NCI-H1048 (cell line): ENCODE data around the gene WNT10A.

Experiments used
- DNase-seq: peaks from one replicate; lab custom pipeline; 2025; lab: John Stamatoyannopoulos, UW

The WNT10A gene

GRCh38 chr2:218857371-218858137, 23.1 kb upstream of the WNT10A start:
- DNase-seq, result no peak

- DNase-seq, result no peak
These were observed 22.6 kb upstream of the WNT10A start for GRCh38 chr2:218858138-218858445.

DNA sequence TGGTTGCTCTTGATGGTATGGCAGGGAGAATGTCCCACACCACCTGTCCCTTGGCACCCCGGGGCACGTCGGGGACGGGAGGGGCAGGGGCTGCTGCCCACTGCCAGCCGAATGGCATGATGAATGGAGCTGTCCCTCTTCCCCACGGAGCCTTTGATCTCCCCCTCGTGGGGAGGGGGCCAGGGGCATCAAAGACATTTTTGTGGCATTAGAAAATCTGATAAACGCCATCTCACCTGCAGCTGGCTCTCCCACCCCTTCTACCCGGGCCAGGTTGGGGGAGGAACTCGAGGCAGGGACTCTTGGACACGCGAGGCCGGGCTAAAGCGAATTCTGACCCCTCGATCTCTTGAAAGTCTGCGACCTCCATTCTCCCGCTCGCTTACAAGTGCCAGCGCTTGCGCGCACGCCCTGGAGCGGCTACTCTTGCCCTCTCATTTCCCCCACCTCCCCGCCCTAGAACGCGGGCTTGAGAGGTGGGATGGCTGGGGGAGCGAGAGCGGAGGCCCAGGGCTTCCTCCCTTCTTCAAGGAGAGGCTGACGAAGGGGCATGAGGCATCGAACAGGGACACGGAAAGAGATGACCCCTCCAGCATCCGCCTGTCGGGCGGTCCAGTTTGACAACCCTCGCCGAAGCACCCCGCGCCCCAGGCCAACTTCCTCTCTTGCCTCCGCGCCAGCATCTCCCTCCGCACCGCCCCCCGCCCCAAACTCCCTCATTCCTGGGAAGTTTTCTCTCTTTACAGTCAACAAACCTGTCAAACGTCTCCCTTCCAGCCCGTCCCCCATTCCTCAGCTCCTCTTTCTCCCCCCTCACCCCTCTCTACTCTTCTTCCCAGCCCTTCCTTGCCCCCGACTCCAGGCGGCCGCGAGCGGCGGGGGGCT, 21.7 kb upstream of the WNT10A start:
- no peak for DNase-seq

DNA sequence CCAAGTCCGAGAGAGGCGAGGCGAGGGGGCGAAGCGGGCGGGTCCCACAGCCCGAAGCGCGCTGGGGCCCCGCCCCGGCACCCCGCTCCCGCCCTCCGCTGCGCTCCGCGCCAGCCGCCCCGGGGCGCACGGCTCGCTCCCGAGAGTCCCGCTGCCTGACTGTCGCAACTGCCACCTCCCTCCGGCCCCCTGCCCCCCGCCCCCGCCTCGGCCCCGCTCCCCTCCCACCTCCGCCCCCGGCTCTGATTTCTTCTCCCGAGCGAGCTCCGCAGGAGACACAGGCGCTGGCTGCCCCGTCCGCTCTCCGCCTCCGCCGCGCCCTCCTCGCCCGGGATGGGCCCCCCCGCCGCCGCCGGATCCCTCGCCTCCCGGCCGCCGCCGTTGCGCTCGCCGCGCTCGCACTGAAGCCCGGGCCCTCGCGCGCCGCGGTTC, 21.1 kb upstream of the WNT10A start, which contains the start of gene WNT6:
TSS of gene WNT6 (plus strand) at position 250 of the 432 bp plus-strand sequence. CDS start 233 bp downstream, outside the sequence.
- no peak for DNase-seq

GRCh38 chr2:218859988-218860831, 20.4 kb upstream of the WNT10A start:
- no peak for DNase-seq

- peak; percentile 84 for DNase-seq
These were observed 19.7 kb upstream of the WNT10A start for GRCh38 chr2:218860950-218861381.

DNA sequence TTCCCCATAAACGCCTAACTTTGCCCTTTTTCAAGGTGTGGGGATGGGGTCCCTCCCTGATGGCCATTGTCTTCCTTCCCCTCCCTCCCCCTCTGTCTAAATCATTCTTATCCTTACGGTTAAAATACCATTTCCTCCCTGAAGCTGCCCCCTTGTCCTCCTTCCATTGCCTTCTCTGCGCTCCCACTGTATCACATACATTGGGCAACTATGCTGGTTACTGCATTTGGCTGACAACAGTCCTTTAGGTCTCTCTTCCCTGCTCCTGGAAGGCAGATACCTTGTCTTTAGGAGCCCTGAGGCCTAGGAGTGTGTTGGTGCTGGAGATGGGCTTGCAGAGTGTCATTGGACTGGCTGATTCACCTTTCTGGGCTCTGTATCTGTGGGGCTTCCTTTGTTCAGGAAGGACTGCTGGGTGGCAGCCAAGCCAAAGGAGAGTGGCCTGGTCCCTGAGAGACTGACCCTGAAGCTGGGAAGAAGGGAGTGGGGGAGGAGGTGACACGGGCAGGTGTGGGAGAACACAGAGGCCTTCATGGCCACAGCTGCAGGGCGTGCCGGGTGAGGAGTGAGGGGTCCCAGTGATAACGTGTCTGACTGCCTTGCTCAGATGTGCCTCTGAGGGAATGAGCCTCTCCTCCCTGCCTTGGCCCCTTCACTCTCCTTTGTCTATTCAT, 18.9 kb upstream of the WNT10A start:
- DNase-seq, result no peak

GRCh38 chr2:218863021-218863520, 17.6 kb upstream of the WNT10A start:
- DNase-seq, result no peak

- no peak for DNase-seq
These were observed 15.3 kb upstream of the WNT10A start for GRCh38 chr2:218865396-218865795.

GRCh38 chr2:218865999-218866398, 14.7 kb upstream of the WNT10A start:
- no peak for DNase-seq

GRCh38 chr2:218867900-218868299, 12.8 kb upstream of the WNT10A start:
- DNase-seq, result no peak

GRCh38 chr2:218869064-218869463, 11.6 kb upstream of the WNT10A start:
- no peak for DNase-seq

DNA sequence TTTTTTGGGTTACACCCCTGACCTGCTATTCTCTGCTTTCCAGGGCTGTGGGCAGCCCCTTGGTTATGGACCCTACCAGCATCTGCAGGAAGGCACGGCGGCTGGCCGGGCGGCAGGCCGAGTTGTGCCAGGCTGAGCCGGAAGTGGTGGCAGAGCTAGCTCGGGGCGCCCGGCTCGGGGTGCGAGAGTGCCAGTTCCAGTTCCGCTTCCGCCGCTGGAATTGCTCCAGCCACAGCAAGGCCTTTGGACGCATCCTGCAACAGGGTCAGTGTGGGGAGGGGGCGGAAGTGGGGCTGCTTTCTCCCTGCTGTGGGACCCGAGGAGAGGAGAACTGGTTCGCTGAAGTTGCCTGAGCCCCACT, 9.7 kb upstream of the WNT10A start:
- DNase-seq, result no peak

DNA sequence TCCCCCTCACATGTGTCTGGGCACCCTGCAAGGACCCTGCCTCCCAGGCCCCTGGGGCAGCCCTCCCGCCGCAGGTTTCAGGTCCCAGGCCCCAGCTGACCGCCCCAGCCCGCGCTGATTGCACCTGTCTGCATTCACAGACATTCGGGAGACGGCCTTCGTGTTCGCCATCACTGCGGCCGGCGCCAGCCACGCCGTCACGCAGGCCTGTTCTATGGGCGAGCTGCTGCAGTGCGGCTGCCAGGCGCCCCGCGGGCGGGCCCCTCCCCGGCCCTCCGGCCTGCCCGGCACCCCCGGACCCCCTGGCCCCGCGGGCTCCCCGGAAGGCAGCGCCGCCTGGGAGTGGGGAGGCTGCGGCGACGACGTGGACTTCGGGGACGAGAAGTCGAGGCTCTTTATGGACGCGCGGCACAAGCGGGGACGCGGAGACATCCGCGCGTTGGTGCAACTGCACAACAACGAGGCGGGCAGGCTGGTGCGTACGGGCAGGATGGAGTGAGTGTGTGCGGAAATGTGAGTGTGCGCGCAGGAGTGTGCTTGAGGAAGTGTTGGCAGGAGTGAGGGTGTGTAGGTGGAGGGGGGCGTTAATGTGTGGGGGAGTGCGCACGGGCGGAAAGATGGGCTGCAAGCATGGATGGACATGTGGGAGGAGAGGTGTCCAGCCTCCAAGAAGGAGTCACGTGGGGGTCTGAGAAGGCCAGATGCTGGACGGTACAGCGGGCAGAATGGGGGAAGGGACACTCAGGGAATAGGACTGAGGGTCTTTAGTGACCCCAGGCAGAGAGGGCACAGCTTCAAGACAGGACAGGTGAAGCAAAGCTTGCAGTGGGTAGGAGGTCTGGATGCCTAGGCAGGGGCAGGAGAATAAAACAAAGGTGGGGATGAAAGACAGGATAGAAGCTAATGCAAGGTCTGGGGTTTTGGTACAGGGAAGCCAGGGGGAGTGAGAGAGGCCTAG, 9.0 kb upstream of the WNT10A start:
- DNase-seq, result no peak

DNA sequence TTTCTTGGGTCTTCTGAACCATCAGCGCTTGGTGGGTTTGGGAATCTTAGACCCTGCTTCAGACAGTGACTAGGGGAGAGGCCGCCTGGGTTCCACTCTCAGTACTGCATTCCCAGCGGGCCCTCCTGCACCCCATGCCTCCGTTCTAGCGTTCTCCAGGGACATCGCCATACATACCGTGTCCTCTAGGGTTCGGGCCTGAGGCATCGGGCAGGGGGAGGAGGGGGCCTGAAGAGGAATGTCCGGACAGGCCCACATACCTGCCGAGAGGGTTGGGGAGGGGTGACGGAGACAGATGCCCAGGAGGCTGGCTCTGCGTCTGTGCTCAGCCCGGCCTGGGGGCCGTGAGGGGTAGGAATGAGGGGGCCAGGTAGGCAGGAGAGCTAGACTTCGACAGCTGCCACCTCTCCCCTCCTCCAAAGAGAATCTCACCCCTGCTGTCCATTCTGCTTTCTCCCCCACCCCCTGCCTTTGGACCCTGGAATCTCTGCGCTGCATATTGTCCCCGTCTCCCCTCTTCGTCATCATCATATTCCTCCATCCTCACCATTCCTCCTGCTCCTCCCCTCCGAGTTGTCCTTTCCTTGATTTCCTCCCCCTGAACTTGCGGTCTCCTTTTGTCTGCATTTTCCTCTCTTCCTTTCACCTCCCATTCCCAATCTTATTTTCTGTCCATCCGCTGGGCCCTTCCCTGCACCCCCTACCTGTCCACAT, 7.8 kb upstream of the WNT10A start:
- no peak for DNase-seq

DNA sequence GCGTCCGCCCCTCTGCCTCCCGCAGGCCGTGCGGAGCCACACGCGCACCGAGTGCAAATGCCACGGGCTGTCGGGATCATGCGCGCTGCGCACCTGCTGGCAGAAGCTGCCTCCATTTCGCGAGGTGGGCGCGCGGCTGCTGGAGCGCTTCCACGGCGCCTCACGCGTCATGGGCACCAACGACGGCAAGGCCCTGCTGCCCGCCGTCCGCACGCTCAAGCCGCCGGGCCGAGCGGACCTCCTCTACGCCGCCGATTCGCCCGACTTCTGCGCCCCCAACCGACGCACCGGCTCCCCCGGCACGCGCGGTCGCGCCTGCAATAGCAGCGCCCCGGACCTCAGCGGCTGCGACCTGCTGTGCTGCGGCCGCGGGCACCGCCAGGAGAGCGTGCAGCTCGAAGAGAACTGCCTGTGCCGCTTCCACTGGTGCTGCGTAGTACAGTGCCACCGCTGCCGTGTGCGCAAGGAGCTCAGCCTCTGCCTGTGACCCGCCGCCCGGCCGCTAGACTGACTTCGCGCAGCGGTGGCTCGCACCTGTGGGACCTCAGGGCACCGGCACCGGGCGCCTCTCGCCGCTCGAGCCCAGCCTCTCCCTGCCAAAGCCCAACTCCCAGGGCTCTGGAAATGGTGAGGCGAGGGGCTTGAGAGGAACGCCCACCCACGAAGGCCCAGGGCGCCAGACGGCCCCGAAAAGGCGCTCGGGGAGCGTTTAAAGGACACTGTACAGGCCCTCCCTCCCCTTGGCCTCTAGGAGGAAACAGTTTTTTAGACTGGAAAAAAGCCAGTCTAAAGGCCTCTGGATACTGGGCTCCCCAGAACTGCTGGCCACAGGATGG, 7.1 kb upstream of the WNT10A start:
- no peak for DNase-seq

GRCh38 chr2:218875692-218876246, 4.9 kb upstream of the WNT10A start:
- no peak for DNase-seq

DNA sequence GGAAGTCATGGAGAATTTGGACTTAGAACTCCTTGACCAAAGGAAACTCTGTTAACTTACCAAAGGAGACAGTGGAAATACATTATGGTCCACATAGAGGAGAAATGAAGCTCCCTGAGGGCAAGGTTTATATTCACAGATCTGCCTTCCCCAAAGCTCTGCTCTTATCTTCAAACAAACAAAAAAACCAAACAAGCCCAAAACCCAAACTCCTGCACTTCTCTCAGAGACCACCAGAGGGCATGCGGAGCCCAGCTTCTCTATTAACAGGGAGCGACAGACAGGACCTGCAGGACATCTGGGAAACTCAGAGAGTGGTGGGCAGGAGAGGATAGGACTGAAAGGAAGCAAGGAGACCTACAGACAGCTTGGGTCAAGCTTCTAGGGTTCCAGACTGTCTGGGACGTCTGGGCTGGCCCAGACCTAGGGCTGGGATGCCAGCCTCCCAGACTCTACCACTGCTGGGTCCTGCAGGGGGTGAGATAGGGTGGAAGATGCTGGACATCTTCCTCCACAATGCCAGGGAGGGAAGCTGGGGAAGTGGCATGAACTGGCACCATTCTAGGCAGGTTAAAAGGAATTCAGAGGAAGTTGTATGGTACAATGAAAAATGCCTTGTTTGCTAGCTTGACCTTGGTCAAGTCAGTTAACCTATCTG, 4.0 kb upstream of the WNT10A start:
- no peak for DNase-seq
